ENCODE data around the gene THOP1.

GRCh38 chr19:2751438-2751830 is 33.9 kb upstream of the THOP1 start:
- TF ChIP-seq EZH2 (IDR thresholded peaks at IDR 0.05; ENCODE audit: low read depth), result no peak
- TF ChIP-seq CTCF (conservative IDR thresholded peaks at IDR 0.05), result no peak

Measured in PC-9 (cell line).